ENCODE measurements around the gene GIMAP8.

- TF ChIP-seq CTCF (IDR thresholded peaks at IDR 0.05) (no peak), POLR2A (IDR thresholded peaks at IDR 0.05) (no peak)
These were observed 21.6 kb upstream of the GIMAP8 start for GRCh38 chr7:150428671-150429451.
